Panc1 (cell line): ENCODE measurements around the gene HMGCS1.

Source experiments
- POLR2AphosphoS5 ChIP-seq: IDR thresholded peaks from 2 replicates; pipeline ENCODE4 v1.6.1; 2012; ENCODE audit warnings: mild to moderate bottlenecking, low read depth, low read length, moderate library complexity
- SIN3A ChIP-seq: IDR thresholded peaks from 2 replicates; pipeline ENCODE4 v1.6.1; 2012; ENCODE audit warnings: low read depth, mild to moderate bottlenecking, low read length, moderate library complexity, borderline replicate concordance; ENCODE audit not compliant: insufficient read depth
- TCF7L2 ChIP-seq: IDR thresholded peaks from 2 replicates; pipeline ENCODE4 v1.6.1; 2011; ENCODE audit warnings: mild to moderate bottlenecking, low read depth, low read length, inconsistent platforms
- TF ChIP-seq, protein P1 (sequence below): fragments of 450-650 bp; IDR thresholded peaks from 2 replicates; pipeline ENCODE4 v1.5.1; 2017; ENCODE audit warnings: mild to moderate bottlenecking
- TF ChIP-seq, protein P2 (sequence below), 2 experiments: IDR thresholded peaks; 2 replicates each; pipeline ENCODE4 v1.6.1; 2011 to 2012; ENCODE audit warnings: low read depth in 2 of 2, control low read depth in 1 of 2, low read length in 1 of 2, mild to moderate bottlenecking in 1 of 2, moderate library complexity in 1 of 2; ENCODE audit not compliant: insufficient read depth in 1 of 2

DNA sequence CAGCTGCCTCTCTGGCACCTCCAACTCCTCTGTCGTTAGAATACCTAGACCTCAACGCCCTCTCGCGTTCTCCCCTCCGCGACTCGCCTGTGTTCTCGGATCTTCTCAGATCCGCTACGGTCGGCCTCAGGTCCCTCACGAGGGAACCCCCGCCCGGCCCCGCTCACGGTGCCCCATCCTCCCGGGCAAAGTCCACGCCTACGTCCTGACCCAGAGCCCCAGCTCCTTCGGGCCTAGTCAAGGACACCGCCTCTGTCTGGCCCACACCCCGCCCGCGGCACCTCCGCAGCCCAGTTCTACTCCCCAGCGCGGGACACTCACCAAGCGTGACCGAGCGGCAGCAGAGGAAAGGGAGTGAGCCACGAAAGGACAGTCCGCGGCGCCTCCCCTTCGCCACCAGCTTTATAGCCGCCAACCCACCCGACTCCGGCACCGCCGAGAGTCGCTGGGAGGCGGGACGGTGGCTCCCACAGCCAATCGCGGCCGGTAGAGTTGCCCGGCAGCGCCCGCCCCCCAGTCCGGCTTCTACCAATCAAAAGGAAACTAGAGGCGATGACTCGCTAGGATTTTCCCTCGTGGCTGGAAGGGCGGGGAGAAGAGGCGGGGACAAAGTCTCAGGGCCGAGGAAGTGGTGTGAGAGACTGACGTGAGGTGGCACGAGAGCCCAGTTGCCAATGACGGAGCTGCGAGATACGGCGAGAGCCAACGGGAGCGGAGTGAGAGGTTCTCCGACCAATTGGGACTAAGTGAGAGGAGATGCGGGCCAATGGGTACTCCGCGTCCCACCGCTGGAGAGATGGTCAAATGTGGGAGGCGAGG, at the start of gene HMGCS1:
- TF ChIP-seq, protein P1, sequence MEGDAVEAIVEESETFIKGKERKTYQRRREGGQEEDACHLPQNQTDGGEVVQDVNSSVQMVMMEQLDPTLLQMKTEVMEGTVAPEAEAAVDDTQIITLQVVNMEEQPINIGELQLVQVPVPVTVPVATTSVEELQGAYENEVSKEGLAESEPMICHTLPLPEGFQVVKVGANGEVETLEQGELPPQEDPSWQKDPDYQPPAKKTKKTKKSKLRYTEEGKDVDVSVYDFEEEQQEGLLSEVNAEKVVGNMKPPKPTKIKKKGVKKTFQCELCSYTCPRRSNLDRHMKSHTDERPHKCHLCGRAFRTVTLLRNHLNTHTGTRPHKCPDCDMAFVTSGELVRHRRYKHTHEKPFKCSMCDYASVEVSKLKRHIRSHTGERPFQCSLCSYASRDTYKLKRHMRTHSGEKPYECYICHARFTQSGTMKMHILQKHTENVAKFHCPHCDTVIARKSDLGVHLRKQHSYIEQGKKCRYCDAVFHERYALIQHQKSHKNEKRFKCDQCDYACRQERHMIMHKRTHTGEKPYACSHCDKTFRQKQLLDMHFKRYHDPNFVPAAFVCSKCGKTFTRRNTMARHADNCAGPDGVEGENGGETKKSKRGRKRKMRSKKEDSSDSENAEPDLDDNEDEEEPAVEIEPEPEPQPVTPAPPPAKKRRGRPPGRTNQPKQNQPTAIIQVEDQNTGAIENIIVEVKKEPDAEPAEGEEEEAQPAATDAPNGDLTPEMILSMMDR: no peak
- TF ChIP-seq POLR2AphosphoS5: peak; percentile 56; the same call in 1 of the 2 replicates
- TF ChIP-seq, protein P2, sequence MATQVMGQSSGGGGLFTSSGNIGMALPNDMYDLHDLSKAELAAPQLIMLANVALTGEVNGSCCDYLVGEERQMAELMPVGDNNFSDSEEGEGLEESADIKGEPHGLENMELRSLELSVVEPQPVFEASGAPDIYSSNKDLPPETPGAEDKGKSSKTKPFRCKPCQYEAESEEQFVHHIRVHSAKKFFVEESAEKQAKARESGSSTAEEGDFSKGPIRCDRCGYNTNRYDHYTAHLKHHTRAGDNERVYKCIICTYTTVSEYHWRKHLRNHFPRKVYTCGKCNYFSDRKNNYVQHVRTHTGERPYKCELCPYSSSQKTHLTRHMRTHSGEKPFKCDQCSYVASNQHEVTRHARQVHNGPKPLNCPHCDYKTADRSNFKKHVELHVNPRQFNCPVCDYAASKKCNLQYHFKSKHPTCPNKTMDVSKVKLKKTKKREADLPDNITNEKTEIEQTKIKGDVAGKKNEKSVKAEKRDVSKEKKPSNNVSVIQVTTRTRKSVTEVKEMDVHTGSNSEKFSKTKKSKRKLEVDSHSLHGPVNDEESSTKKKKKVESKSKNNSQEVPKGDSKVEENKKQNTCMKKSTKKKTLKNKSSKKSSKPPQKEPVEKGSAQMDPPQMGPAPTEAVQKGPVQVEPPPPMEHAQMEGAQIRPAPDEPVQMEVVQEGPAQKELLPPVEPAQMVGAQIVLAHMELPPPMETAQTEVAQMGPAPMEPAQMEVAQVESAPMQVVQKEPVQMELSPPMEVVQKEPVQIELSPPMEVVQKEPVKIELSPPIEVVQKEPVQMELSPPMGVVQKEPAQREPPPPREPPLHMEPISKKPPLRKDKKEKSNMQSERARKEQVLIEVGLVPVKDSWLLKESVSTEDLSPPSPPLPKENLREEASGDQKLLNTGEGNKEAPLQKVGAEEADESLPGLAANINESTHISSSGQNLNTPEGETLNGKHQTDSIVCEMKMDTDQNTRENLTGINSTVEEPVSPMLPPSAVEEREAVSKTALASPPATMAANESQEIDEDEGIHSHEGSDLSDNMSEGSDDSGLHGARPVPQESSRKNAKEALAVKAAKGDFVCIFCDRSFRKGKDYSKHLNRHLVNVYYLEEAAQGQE (IDR thresholded peaks at IDR 0.05; ENCODE audit: insufficient read depth in 1 of 2, low read depth in 2 of 2, low read length in 1 of 2): no peak
- TF ChIP-seq SIN3A: no peak
- no peak for TF ChIP-seq TCF7L2
